Lower leg skin (tissue), 4 donors: ENCODE measurements around the gene FAM114A1. TPM values are rescaled to one million over a fixed set of nuclear protein-coding genes. Genes with fewer than 3 reads are reported as not detected.

ENCODE experiments used
- DNase-seq, 2 donors: peaks; one replicate each; pipeline ENCODE4 v3.0.0-alpha.2; 2019; ENCODE audit warnings: low spot score in 2 of 2
- H3K4me3 ChIP-seq: fragments of 200-600 bp; sonication (generic); 2 replicates; pipeline ENCODE4 v1.5.1; 2017; ENCODE audit warnings: mild to moderate bottlenecking, low read depth; ENCODE audit not compliant: poor library complexity, severe bottlenecking
- POLR2A ChIP-seq, 2 donors: fragments of 450-650 bp; IDR thresholded peaks; one replicate each; pipeline ENCODE4 v1.6.1; 2016 to 2017; ENCODE audit warnings: antibody characterized with exemption in 2 of 2, mild to moderate bottlenecking in 1 of 2, moderate library complexity in 1 of 2
- WGBS, 2 donors: methylation state at CpG; one replicate each; pipeline ENCODE4 v1.1.5; 2018; 5-methylcytosine and 5-hydroxymethylcytosine counted together
- intact Hi-C: fragments of 100-400 bp; cut with DNase I; formaldehyde crosslinking; loops from one replicate; pipeline ENCODE4 v1.15.0; 2023; ENCODE audit warnings: low total_unique reads
- total RNA-seq, 4 donors: library from RNA; depleted of rRNA; stranded (reverse); fragments of >200 nt; gene quantifications; one replicate each; pipeline ENCODE4 v1.1.0, GENCODE V29; 2016
- TF ChIP-seq, protein P1 (sequence below), 3 donors: fragments of 450-650 bp; IDR thresholded peaks; one replicate each; pipeline ENCODE4 v1.5.1; 2016; ENCODE audit warnings: antibody characterized with exemption in 3 of 3, mild to moderate bottlenecking in 3 of 3, moderate library complexity in 2 of 3

The FAM114A1 gene
- total RNA-seq, 4 donors from 2014 or later = 49.8 to 71.0 (median 54.6) TPM

DNA sequence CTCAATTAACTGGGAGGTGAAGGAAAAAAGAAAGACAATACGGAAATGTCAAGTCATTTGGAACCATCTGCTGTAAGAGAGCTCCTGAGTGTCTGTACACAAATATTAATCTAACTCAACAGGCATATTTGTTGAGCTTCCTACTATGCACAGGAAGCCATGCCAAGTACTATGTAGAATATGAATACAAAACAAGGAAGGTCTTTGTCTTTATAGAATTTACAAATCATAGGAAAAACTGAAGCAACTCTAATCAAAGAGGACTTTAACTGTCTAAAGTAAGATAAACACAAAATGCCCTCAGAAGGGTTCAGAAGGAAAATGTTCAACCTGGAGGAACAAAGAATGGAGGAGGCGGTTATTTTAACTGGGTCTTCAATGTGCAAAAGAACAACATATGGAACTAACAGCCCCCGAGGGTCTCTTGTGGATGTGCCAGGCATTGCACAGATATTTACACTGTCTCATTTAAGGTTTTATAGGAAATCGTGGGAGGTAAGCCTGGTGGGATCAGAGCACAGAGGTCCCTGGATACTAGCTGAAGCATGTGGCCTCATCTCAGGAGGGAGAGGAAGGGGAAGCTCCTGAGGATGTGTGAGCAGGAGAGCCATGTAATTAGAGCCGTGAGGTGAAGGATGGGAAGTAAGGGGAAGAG, 5.8 kb downstream of the FAM114A1 start:
- intact Hi-C loops = no loop called here
- no peak for DNase-seq
- no peak for TF ChIP-seq POLR2A (IDR thresholded peaks at IDR 0.05)
- 65 to 68% methylated on average over 5 of the region's 5 CpGs for WGBS, 2 donors
- H3K4me3 ChIP-seq = no peak overlapping the region

DNA sequence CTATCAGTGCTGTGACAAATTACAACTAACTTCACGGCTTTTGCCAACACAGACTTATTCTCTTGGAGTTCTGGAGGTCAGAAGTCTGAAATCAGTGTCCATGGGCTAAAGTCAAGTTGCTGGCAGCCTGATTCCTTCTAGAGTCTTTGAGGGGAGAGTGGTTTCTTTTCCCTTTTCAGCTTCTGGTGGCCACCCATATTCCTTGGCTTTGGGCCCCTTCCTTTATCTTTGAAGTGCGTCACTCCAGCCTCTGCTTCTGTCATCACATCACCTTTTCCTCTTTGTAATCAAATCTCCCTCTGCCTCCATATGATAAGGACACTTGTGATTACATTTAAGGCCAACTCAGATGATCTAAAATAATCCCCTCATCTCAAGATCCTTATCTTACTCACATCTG, 9.0 kb downstream of the FAM114A1 start:
- no peak for DNase-seq
- H3K4me3 ChIP-seq = no peak overlapping the region
- intact Hi-C loops = no loop called here
- 91 to 92% methylated on average over 2 of the region's 2 CpGs for WGBS, 2 donors
- no peak for TF ChIP-seq POLR2A (IDR thresholded peaks at IDR 0.05)
- TF ChIP-seq, protein P1, sequence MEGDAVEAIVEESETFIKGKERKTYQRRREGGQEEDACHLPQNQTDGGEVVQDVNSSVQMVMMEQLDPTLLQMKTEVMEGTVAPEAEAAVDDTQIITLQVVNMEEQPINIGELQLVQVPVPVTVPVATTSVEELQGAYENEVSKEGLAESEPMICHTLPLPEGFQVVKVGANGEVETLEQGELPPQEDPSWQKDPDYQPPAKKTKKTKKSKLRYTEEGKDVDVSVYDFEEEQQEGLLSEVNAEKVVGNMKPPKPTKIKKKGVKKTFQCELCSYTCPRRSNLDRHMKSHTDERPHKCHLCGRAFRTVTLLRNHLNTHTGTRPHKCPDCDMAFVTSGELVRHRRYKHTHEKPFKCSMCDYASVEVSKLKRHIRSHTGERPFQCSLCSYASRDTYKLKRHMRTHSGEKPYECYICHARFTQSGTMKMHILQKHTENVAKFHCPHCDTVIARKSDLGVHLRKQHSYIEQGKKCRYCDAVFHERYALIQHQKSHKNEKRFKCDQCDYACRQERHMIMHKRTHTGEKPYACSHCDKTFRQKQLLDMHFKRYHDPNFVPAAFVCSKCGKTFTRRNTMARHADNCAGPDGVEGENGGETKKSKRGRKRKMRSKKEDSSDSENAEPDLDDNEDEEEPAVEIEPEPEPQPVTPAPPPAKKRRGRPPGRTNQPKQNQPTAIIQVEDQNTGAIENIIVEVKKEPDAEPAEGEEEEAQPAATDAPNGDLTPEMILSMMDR (IDR thresholded peaks at IDR 0.05) = no peak

DNA sequence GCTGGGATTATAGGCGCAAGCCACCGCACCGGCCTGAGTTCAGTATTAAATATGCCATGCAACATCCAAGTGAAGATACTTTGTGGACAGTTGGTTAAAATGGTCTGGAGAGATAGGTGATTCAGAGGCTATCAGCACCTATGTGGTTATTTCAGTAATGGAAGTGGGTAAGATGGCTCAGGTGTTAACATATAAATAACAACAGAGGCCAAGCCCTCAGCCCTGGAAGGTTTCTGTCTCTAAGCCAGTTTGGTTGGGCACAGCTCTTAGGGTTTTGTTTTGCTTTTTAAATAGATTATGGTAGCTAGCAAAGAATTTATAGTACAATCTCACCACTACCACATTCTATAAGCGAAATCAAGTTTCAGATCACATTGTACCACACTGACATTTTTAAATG, 16.6 kb downstream of the FAM114A1 start:
- DNase-seq = no peak
- WGBS, 2 donors = 95 to 98% methylated on average over 4 of the region's 4 CpGs
- TF ChIP-seq, protein P1 (IDR thresholded peaks at IDR 0.05) = no peak
- TF ChIP-seq POLR2A (IDR thresholded peaks at IDR 0.05) = no peak
- H3K4me3 ChIP-seq = no peak overlapping the region
- intact Hi-C loops = no loop called here

DNA sequence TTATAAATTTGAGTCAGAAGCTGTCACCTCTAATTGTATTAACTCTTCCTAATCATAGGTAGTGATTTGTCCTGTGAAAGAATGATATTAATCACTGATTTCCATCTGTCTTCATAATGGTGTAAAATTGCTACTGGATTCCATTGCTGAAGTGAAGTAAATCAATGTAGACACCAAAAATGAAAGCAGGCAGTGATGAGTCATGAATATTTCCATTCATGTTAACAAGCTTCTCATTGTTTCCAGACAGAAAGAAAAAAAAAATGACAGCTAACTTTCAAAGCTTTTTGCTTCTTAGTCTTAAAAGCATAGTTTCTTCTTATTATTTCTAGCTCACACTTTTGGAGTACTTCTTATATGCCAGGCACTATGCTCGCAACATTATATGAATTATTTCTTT, 21.5 kb downstream of the FAM114A1 start:
- 53 to 68% methylated on average over 1 of the region's 1 CpG for WGBS, 2 donors
- DNase-seq = no peak
- H3K4me3 ChIP-seq = no peak overlapping the region
- TF ChIP-seq, protein P1 (IDR thresholded peaks at IDR 0.05) = no peak
- no peak for TF ChIP-seq POLR2A (IDR thresholded peaks at IDR 0.05)
- intact Hi-C loops = no loop called here

DNA sequence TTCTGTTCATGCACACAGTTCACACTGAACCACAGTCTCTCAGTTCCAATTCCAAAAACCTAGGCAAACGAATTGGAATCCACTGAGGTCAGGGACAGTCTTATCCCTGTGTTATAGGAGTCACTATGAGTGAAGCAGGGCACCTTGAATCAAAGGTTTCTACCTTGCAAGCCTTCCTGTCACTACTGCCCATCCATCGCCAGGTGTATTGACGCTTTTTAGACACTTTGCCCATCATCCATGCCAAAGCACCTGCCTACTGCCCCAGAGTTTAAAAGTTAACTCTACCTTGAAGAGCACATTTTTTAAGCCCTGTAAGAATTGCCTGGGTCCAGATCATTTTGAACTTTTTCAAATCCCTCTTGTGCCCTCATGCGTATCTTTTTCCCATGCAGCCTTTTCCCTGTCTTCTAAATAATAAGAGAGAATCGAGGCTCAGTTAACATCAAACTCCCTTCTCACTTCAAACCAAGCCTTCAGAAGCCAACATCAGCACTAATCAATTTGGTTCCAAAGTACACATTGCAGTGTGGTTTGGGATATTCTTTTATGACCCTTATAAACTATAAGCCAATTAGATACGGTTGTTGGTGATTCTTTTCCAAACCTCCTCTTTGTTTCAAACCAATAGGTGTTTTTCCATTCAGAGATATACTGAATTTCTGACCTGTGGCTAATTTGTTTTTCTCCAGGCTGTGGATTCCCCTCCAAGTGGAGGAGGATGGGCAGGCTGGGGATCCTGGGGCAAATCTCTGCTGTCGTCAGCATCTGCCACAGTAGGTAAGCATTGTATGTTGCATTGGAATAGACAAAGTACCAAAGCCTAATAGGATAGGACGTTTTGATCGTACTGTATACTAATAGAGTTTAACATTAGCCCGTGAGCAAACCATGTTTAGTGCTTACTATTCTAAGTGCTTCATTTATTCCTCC, 23.7 kb downstream of the FAM114A1 start:
- TF ChIP-seq, protein P1 (IDR thresholded peaks at IDR 0.05) = no peak
- TF ChIP-seq POLR2A (IDR thresholded peaks at IDR 0.05) = no peak
- no peak overlapping the region for H3K4me3 ChIP-seq
- 88 to 91% methylated on average over 10 of the region's 10 CpGs for WGBS, 2 donors
- no peak for DNase-seq
- intact Hi-C loops = no loop called here

DNA sequence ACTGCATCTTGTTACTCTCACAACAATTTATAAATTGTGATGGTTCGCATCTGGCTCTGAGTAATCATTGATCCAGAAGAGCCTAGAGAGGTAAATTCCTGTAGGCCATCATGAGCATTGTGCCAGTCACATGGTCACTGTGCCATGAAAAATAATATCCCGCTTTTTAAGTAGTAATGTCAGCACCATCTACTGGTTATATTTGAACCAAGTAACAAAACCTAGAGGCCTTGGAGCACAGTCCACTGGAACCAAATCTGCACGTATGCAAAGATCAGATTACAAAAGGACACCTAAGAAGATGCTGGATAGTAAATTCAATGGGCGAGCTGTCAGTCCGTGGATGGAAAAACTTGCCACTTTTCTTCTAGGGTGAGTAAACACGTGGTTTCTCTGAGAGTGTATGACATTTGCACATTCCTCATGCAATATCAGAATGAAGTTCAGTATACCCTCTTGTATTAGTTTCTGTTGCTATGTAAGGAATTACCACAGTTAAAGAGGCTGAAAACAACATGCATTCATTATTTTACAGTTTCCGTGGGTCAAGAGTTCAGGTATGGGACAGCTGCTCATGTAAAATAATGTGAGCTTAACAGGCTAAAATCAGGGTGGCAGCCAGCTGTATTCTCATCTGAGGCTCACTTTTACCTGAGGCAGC, 26.8 kb downstream of the FAM114A1 start:
- no peak overlapping the region for H3K4me3 ChIP-seq
- WGBS, 2 donors = 91 to 93% methylated on average over 7 of the region's 7 CpGs
- intact Hi-C loops = no loop called here
- DNase-seq = no peak
- TF ChIP-seq, protein P1 (IDR thresholded peaks at IDR 0.05) = no peak
- TF ChIP-seq POLR2A (IDR thresholded peaks at IDR 0.05) = no peak
